H9 (cell line): ENCODE data around the gene FRMD4B. TPM values are rescaled to one million over a fixed set of nuclear protein-coding genes. Genes with fewer than 3 reads are reported as not detected.

Experiments
- DNase-seq: peaks from one replicate; pipeline ENCODE4 v3.0.0-alpha.2; 2017
- H2AFZ ChIP-seq: one replicate; pipeline ENCODE4 v1.6.1; 2013; ENCODE audit warnings: mild to moderate bottlenecking, low read length, control low read depth, moderate library complexity
- H2AK5ac ChIP-seq: 2 replicates; pipeline ENCODE4 v1.6.1; 2013; ENCODE audit warnings: low read length, control low read depth, mixed read lengths; ENCODE audit not compliant: insufficient read length
- H2BK120ac ChIP-seq: one replicate; pipeline ENCODE4 v1.6.1; 2013; ENCODE audit warnings: low read depth, mild to moderate bottlenecking, low read length, control low read depth, inconsistent platforms; ENCODE audit not compliant: poor library complexity, severe bottlenecking
- H2BK12ac ChIP-seq: 2 replicates; pipeline ENCODE4 v1.6.1; 2013; ENCODE audit warnings: low read length, control low read depth, mixed read lengths, low read depth; ENCODE audit not compliant: insufficient read length
- H2BK15ac ChIP-seq: 2 replicates; pipeline ENCODE4 v1.6.1; 2013; ENCODE audit warnings: low read depth, low read length, control low read depth
- H2BK20ac ChIP-seq: one replicate; pipeline ENCODE4 v1.6.1; 2013; ENCODE audit warnings: low read depth, mild to moderate bottlenecking, low read length, control low read depth, inconsistent platforms; ENCODE audit not compliant: poor library complexity, severe bottlenecking
- H2BK5ac ChIP-seq: 2 replicates; pipeline ENCODE4 v1.6.1; 2013; ENCODE audit warnings: low read length, control low read depth, mixed read lengths; ENCODE audit not compliant: insufficient read length
- H3K14ac ChIP-seq: 2 replicates; pipeline ENCODE4 v1.6.1; 2013; ENCODE audit warnings: low read length, control low read depth; ENCODE audit not compliant: insufficient read depth
- H3K18ac ChIP-seq: 2 replicates; pipeline ENCODE4 v1.6.1; 2013; ENCODE audit warnings: low read depth, mild to moderate bottlenecking, mixed read lengths, low read length, control low read depth; ENCODE audit not compliant: insufficient read length
- H3K23ac ChIP-seq: 2 replicates; pipeline ENCODE4 v1.6.1; 2013; ENCODE audit warnings: low read length, control low read depth, mixed read lengths, low read depth; ENCODE audit not compliant: insufficient read length
- H3K23me2 ChIP-seq: 2 replicates; pipeline ENCODE4 v1.6.1; 2013; ENCODE audit warnings: low read depth, mild to moderate bottlenecking, mixed read lengths, low read length, control low read depth; ENCODE audit not compliant: insufficient read length, poor library complexity, severe bottlenecking
- H3K27ac ChIP-seq: 2 replicates; pipeline ENCODE4 v1.5.1; 2013; ENCODE audit warnings: low read length, control low read depth, mixed read lengths, low read depth; ENCODE audit not compliant: insufficient read length
- H3K27me3 ChIP-seq: 2 replicates; pipeline ENCODE4 v1.6.1; 2013; ENCODE audit warnings: low read length, control low read depth, inconsistent platforms; ENCODE audit not compliant: insufficient read depth
- H3K4ac ChIP-seq: 2 replicates; pipeline ENCODE4 v1.6.1; 2013; ENCODE audit warnings: low read depth, mild to moderate bottlenecking, control low read depth, inconsistent platforms, low read length, moderate library complexity
- H3K4me1 ChIP-seq: 2 replicates; pipeline ENCODE4 v1.6.1; 2013; ENCODE audit warnings: low read length, control low read depth, inconsistent platforms; ENCODE audit not compliant: insufficient read depth
- H3K4me2 ChIP-seq: 2 replicates; pipeline ENCODE4 v1.6.1; 2013; ENCODE audit warnings: low read length, control low read depth, mixed read lengths; ENCODE audit not compliant: insufficient read length, insufficient read depth
- H3K56ac ChIP-seq: 2 replicates; pipeline ENCODE4 v1.6.1; 2013; ENCODE audit warnings: low read depth, mild to moderate bottlenecking, mixed read lengths, low read length, control low read depth; ENCODE audit not compliant: insufficient read length
- H3K79me1 ChIP-seq: 2 replicates; pipeline ENCODE4 v1.6.1; 2013; ENCODE audit warnings: low read depth, mild to moderate bottlenecking, moderate library complexity, low read length, control low read depth, inconsistent platforms; ENCODE audit not compliant: insufficient read depth, poor library complexity, severe bottlenecking
- H3K79me2 ChIP-seq: 2 replicates; pipeline ENCODE4 v1.6.1; 2013; ENCODE audit warnings: low read length, control low read depth, inconsistent platforms; ENCODE audit not compliant: insufficient read depth
- H3K9ac ChIP-seq: 2 replicates; pipeline ENCODE4 v1.6.1; 2013; ENCODE audit warnings: low read length, control low read depth, mixed read lengths; ENCODE audit not compliant: insufficient read length; ENCODE audit errors: extremely low read depth
- H3K9me3 ChIP-seq: one replicate; pipeline ENCODE4 v1.6.1; 2013; ENCODE audit warnings: low read depth, low read length, inconsistent platforms; ENCODE audit not compliant: control insufficient read depth
- H3T11ph ChIP-seq: one replicate; pipeline ENCODE4 v1.6.1; 2013; ENCODE audit warnings: mild to moderate bottlenecking, low read length, control low read depth, inconsistent platforms
- H4K20me1 ChIP-seq: one replicate; pipeline ENCODE4 v1.6.1; 2013; ENCODE audit not compliant: control insufficient read depth, insufficient read length, insufficient read depth
- H4K5ac ChIP-seq: 2 replicates; pipeline ENCODE4 v1.6.1; 2013; ENCODE audit warnings: low read depth, mild to moderate bottlenecking, mixed read lengths, low read length, control low read depth; ENCODE audit not compliant: insufficient read length
- H4K8ac ChIP-seq: replicated peaks from 2 replicates; pipeline ENCODE4 v1.6.1; 2013; ENCODE audit warnings: low read length, control low read depth, mixed read lengths, low read depth; ENCODE audit not compliant: insufficient read length
- H4K91ac ChIP-seq: 2 replicates; pipeline ENCODE4 v1.6.1; 2013; ENCODE audit warnings: low read depth, mild to moderate bottlenecking, moderate library complexity, mixed read lengths, low read length, control low read depth; ENCODE audit not compliant: insufficient read length
- H3K27ac Mint-ChIP-seq, 3 experiments: 2 replicates in 2 of 3; 3 replicates in 1 of 3; pipeline ENCODE4 v1.8.0; 2020 to 2021; ENCODE audit warnings: mixed read lengths in 3 of 3, mild to moderate bottlenecking in 1 of 3, moderate library complexity in 1 of 3
- H3K27me3 Mint-ChIP-seq: 2 replicates; pipeline ENCODE4 v1.8.0; 2021; ENCODE audit warnings: low read depth, mild to moderate bottlenecking, moderate library complexity, mixed read lengths
- H3K36me3 Mint-ChIP-seq, 3 experiments: 2 replicates in 2 of 3; 3 replicates in 1 of 3; pipeline ENCODE4 v1.8.0; 2020 to 2021; ENCODE audit warnings: low read depth in 3 of 3, mixed read lengths in 3 of 3; ENCODE audit not compliant: insufficient read depth in 1 of 3
- H3K4me1 Mint-ChIP-seq, 2 experiments: 2 replicates each; pipeline ENCODE4 v1.8.0; 2020; ENCODE audit warnings: mixed read lengths in 2 of 2
- H3K4me3 Mint-ChIP-seq, 2 experiments: 2 replicates in 1 of 2; 3 replicates in 1 of 2; pipeline ENCODE4 v1.8.0; 2020 to 2021; ENCODE audit warnings: mild to moderate bottlenecking in 2 of 2, mixed read lengths in 2 of 2, moderate library complexity in 1 of 2
- H3K9me3 Mint-ChIP-seq, 2 experiments: 2 replicates in 1 of 2; 3 replicates in 1 of 2; pipeline ENCODE4 v1.8.0; 2020; ENCODE audit warnings: mild to moderate bottlenecking in 2 of 2, mixed read lengths in 2 of 2, moderate library complexity in 1 of 2
- CTCF ChIP-seq: fragments of 200-600 bp; sonication (generic); conservative IDR thresholded peaks from 3 replicates; pipeline ENCODE4 v1.8.0; 2021; ENCODE audit warnings: antibody characterized with exemption, mild to moderate bottlenecking
- total RNA-seq: library from RNA; stranded (reverse); gene quantifications from 2 replicates; pipeline ENCODE4 v1.2.1, GENCODE V29; 2021

The FRMD4B gene
- total RNA-seq, 1 experiment from 2014 or later = 3.4 TPM

DNA sequence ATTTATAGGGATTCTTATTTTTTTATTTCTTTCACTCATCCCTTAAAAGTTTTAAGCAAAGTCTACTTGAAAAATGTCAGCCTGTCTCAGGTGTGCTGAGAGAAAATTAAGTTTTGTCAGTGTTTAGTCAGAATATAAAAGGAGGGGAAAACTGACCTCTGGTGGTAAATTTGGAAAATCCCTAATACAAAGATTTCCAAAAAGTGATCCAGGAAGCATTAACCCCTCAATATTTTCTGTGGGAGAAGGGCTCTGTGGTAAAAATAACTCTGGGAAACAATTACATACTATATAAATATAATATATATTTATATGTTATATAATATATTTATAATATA is 41.0 kb upstream of the FRMD4B start:
- Histone ChIP-seq H4K91ac (no peak overlapping the region), H2AK5ac (no peak overlapping the region), H2BK5ac (no peak overlapping the region), H3K23ac (no peak overlapping the region), H2BK15ac (no peak overlapping the region), H3T11ph (no peak overlapping the region), H2BK20ac (no peak overlapping the region), H2BK12ac (no peak overlapping the region), H3K18ac (no peak overlapping the region), H3K27me3 (no peaks in the 10 kb centered on the region), H2AFZ (no peak overlapping the region), H3K4ac (no peak overlapping the region), H3K4me2 (no peak overlapping the region), H3K4me1 (no peaks in the 10 kb centered on the region), H4K20me1 (no peaks in the 10 kb centered on the region), H3K56ac (no peak overlapping the region), H3K14ac (no peak overlapping the region), H4K8ac (no peak overlapping the region), H3K23me2 (no peaks in the 10 kb centered on the region), H3K79me1 (no peaks in the 10 kb centered on the region), H2BK120ac (no peak overlapping the region), H4K5ac (no peak overlapping the region), H3K79me2 (no peaks in the 10 kb centered on the region), H3K27ac (no peak overlapping the region), H3K9ac (no peak overlapping the region), H3K9me3 (no peaks in the 10 kb centered on the region)
- H3K27me3 Mint-ChIP-seq = no peaks in the 10 kb centered on the region
- H3K36me3 Mint-ChIP-seq = no peaks in the 10 kb centered on the region
- no peaks in the 10 kb centered on the region for H3K9me3 Mint-ChIP-seq
- H3K27ac Mint-ChIP-seq = no peak overlapping the region
- peaks cover 6 to 8% of the 10 kb centered on the region in 2 experiments; a peak in 3 of 4 replicates for H3K4me1 Mint-ChIP-seq
- peak; percentile 48 for TF ChIP-seq CTCF
- no peak for DNase-seq
- no peak overlapping the region for H3K4me3 Mint-ChIP-seq
